Inflammatory macrophage treated with lipopolysaccharide for 1 hour (primary cell): ENCODE results near the gene GOLGA5.
"Not testable (repeated sequence)": the region's sequence is repeated elsewhere in the genome, so short reads cannot be mapped to it uniquely, and the experiment has no call there.

Experiments
- DNase-seq, 2 donors: peaks; one replicate each; pipeline ENCODE4 v3.0.0-alpha.2; 2020 to 2022

Gene GOLGA5

DNA sequence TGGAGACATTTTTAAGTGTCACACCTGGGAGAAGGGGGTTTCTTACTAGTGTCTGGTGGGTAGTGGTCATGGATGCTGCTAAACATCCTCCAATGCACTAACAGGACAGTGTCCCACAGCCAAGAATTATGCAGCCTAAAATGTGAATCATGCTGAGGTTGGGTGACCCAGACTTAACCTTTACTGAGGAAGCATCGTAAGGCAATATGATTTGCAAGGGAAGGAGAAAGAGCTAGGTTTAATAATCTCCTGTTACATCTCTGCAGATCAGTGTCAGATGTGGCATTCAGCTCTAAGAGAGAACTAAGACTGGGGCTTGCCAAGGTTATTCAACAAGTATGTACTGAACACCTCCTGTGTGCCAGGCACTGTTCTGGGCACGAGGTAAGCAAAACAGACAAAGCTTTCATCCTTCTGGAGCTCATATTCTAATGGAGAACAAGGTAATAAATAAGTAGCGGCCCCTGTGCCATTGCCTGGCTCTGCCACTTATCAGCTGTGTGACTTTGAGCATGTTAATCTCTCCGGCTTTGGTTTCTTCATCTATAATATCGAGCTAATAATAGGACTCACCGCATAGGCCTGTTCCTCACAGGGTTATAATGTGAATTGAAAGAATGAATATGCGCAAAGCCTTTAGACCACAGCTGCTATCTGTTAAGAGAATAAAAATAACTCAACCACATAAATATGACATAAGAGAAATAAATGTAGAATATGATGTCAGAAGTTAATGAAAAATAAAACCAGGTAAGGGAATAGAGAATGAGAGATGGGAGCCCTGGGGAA is 13.5 kb upstream of the GOLGA5 start:
- peak; percentile 40 to 53 for DNase-seq

DNA sequence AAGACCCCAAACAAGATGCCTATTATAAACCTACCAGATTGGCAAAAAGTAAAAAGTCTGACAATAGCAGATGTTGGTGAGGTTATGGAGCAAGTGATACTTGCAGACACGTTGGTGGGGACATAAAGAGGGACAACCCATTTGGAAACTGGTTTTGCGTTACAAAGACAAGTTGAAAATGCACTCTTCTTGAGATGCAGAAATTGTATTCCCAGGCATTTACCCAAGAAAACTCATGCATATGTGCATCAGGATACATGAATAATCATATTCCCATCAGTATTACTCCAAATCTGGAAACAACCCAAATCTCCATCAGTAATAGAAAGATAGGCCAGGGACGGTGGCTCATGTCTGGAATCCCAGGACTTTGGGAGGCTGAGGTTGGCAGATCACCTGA is 12.8 kb upstream of the GOLGA5 start:
- no peak for DNase-seq

DNA sequence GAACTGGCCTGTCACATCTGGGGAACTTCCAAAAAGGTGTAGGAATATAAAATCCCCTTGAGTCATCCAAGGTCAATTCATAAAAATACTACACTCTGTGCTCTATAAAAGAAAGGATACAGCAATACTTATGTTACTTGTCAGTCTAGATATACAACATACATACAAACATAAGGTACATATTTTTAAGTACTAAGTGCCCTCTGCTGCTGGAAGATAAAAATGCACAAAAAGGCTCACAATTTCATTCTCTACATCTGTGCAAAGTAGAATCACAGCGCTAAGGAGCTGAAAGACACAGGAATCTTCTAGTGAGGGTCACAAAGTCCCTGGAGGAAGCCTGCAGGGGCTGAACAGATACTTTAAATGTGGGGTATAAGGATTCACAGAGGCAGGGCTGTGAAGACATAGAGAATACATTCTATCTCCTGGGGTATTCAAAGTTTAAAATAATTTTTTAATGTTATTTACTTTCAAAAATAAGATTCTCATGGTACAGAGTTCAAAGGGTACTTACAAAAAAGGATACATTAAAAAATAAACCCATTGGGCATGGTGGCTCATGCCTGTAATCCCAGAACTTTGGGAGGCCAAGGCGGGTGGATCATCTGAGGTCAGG is 10.2 kb upstream of the GOLGA5 start:
- DNase-seq = peak; percentile 71 to 85

DNA sequence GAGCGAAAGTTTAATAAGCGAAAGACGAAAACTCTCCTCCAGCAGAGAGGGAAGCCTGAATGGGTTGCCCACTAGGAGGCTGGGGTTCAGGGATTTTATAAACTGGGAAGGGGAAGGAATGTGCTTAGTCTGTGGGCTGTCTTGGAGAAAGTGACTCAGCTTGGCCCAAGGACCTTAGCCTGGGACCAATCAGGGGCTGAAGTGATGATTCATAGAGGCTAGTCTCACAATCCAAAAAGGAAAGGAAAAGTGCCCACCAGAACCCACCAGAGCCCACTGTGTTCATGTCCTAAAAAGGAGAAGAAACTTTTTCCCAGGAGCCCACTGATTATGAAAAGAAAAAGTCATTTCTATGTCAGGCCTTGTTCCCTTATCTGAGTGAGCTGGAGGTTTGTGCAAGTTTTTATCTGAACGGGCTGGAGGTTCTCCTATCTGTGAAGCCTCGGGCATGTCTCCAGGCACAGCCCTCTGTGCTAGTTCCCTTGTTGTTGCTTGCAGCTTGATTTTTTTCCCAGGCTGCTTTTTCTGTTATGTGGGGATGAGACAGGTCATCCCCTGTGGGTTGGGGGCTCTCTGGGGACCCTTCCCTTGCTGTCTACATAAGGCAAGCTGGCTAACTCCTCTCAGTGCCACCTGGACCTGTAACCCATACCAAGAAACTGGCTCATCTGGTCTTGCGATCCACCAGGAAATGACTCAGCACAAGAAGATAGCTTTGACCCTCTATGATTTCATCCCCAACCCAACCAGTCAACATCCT is 8.3 kb upstream of the GOLGA5 start:
- peak; percentile 78 to 90 for DNase-seq

DNA sequence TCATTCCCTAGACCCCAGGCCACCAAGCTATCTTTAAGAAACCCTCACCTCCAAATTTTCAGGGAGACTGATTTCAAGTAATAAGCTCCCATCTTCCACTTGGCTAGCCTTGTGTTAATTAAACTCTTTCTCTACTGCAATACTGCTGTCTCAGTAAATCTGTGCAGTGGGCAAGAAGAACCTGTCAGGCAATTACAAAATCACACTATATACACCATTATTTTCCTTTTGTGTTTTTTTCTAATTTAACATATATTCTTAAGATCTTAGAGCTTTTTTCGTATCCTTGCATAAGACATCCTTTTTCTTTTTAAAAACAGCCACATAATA is 7.7 kb upstream of the GOLGA5 start:
- DNase-seq = no peak

DNA sequence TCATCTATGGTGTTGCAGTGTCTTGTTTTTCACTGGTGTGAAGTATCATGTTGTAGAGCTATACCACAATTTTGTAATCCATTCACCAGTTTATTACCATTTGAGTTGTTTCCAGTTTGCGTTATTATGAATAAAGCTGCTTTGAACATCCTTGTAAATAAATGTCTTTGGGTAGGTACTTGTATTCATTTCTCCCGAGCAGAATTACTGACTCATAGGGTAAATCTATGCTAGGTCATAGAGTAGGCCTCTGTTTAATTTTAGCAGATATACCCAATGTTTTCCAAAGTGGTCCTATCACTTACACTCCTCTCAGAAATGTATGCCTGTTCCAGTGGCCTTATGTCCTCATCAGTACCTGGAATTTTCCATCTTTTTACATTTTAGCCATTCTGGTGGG is 6.6 kb upstream of the GOLGA5 start:
- DNase-seq = no peak

DNA sequence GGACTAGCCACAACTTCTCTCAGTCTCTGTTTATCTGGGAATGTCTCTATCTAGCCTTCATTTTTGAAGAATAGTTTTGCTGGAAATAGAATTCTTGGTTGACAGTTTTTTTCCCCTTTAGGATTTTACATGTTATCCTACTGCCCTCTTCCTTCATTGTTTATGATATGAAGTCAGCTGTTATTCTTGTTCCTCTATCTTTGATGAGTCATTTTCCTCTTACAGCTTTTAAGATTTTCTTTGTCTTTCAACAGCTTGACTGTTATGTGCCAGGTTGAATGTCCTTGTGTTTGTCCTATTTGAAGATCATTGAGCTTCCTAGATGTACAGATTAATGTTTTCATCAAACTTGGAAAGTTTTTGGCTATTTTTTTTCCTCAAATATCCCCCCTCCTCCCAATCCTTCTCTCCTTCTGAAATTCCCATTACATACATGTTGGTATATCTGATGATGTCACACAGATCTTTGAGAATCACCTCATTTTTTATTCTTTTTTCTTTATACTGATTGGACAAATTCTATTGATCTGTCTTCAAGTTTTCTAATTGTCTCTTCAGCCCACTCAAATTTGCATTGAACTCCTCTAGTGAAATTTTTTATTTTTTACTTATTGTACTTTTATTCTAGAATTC is 4.5 kb upstream of the GOLGA5 start:
- peak in 1 of 2 donors; percentile 42 for DNase-seq

DNA sequence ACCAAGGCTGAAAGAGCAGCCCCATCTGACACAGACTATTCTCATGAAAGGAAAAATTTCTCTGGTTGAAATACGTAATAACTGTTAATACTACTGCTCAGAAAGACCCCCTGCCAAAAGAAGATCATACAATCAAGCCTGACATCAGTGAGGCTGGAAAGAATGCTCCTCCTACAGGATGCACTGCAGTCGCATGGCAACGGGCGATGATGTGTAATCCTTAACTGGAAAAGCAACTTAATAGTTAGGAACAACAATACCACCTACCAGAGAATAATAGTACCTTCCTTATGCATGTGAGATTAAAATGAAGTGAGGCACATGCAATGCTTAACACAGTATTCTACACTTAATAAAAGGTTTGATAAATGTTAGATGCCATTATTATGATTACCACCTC is 1.2 kb upstream of the GOLGA5 start:
- DNase-seq = no peak

DNA sequence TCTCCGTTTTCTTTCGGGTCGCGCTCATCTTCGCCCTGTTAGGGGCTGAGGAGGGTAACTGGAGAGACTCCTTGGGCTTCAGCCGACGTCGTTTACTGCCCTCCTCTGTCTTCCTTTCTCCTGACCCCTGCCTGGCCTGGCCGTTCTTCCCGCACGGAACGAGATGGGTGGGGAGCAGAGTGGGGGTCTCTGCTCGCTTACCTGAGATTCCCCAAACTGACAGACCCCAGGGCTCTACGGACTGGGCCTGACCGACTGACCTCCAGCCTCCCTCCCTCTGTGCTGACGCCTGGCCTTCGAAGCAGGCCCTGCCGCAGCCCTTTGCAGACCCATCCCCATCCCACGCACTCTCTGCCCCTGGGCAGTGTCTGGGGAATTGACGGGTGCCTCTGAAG is 439 bp downstream of the GOLGA5 start:
- peak in 1 of 2 donors; percentile 22 for DNase-seq

DNA sequence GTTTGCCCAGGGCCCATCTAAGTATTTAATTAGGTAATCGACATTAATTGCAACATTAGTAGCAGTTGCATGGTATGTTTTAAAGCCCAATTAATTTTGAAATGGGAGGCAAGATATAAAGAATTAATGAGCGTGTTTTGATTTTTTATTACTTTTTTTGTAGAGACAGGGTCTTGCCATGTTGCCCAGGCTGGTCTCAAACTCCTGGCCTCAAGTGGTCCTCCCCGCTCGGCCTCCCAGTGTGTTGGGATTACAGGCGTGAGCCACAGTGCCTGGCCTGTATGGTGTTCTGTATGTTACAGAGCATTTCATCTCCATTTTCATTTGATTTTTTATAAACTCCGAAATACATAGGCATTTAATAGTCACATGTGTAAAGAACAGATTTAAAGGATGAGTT is 856 bp downstream of the GOLGA5 start:
- DNase-seq = no peak

DNA sequence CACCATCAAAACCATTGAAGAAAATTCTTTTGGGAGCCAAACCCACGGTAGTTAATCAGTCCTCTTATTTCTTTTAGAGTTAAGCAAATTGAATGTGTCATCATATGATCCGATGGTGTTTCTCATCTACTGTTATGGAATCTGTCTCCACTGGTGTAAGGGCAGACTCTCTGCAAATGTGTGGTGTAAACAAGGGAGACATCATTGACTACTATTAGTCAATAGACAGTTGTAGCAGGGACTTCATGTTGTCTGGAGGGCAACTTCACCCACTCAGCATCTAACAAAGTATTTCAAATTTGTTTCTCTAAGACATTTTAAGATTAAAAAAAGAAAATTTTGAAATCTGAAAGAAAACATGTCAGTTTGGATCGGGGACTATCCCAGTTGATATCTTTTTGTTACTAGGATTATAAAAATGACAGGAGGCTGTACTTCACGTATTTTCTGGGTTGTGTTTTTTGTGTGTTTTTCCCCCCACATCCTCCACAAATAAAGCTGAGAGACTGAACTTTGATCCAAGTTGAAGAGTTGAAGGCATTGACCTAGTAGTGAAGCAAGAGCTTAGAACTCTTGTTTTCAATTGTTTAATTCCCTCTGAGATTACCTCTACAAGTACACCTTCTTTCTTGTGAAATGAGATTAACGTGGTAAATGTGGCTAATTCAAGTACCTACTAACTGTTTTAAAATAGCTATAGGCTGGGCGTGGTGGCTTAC is 4.0 kb downstream of the GOLGA5 start:
- no peak for DNase-seq

DNA sequence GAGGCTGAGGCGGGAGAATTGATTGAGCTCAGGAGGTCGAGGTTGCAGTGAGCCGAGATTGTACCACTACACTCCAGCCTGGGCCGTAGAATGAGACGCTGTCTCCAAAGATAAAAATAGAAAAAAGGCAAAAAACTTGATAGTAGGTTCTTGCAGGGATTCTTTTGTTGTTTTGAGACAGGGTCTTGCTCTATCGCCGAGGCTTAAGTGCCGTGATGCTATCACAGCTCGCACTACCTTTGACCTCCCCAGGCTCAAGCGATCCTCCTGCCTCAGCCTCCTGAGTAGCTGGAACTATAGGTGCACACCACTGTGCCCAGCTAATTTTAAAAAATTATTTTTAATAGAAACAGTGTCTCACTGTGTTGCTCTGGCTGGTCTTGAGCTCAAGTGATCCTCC is 4.7 kb downstream of the GOLGA5 start:
- DNase-seq = no peak

DNA sequence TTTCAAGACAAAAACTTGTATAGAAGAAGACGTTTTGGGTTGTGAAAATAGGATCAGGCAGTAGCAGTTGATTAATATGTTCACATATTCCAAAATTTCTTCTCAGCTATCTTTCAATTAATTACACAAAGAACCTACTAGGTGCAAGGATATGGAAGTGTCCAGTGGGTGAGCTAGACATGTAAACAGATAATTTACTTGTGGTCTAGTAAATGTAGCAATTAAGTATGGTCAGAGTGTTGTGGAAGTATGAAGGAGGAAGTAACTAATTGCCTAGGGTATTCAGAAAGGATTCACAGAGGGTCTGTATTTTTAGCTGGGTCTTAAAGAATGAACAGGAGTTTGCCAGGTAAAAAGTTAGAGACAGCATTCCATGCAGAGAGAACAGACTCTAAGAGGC is 5.9 kb downstream of the GOLGA5 start:
- no peak for DNase-seq

DNA sequence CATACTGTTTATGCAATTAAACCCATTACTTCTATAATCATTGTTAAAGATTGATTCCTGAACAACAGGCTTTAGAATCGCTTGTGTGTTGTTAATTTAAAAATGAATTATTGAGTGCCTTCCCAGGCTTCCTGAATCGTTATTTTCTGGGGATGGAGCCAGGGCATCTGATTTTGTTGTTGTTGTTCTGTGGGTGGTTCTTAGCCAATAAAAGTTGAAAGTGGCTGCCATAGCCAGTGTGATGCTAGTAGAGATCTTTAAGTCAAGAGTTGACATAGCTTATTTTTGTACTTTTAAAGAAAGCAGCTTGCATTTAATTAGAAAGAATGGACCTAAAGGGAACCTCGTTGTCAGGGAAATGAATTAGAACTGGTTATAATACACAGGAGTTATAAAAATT is 6.4 kb downstream of the GOLGA5 start:
- DNase-seq = no peak

DNA sequence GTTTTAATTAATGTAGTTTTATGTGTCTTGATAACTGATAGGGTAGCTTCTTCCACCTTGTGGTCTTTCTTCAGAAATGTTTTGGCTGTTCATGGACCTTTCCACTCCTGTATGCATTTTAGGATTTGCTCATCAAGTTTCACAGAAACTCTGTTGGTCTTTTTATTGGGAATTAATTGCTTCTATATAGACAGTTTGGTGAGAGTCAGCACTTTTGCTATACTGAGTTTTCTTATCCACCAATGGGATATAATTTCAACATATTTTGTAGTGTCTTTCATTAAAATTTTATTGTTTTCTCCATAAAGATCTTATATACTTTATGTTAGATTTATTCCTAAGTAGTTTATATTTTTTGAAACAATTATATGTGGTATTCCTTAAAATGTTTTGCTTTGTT is 7.8 kb downstream of the GOLGA5 start:
- no peak for DNase-seq

DNA sequence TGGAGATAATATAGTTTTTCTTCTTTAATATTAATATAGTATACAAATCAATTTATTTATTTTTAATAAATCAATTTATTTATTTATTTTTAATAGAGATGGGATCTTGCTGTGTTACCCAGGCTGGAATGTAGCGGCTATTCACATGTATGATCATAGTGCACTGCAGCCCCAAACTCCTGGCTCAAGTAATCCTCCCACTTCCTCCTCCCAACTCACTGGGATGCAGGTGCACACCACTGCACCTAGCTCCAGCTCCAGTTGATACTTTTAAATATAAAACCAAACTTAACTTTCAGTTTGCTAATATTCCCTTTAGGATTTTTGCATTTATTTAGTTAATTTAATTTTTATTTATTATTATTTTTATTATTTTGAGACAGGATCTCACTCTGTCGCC is 8.6 kb downstream of the GOLGA5 start:
- DNase-seq = no peak

DNA sequence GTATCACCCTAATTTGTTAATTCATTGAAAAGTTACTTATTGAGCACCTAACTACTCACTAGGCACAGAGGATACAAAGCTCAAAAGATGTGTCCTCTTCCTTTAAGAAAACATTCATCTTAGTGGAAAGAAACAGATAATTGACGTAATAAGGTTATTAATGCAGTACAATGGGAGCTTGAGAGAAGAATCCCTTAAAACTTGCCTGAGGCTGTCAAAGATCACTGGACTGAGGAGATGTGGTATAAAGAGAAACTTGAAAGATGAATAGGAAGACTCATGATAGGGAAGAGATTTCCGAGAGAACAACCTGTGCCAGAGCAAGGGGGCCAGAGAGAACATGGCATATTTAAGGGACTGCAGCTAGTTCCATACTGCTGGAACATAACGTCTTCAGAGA is 19.1 kb downstream of the GOLGA5 start:
- no peak for DNase-seq

DNA sequence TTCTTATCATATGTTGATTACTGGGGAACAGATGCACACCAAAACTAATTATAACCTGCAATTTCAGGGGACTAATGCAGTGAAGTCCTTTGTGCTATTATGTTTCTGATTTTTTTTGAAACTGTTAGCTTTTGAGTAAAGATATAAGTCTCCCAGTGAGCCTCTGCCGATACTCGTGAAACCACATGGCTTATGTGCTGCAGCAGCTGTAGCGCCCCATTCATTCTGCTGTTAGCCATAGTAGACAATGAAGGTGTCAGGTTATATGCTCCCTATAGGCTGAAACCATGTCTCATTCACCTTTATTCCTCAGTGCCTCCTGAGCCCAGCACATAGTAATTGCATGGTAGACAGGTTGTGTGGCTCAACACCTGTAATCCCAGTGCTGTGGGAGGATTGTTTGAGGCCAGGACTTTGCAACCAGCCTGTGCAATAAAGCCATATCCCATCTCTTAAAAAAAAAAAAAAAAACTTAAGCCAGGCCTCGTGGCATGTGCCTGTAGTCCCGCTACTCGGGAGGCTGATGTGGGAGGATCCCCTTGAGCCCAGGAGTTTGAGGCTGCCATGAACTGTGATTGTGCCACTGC is 25.0 kb downstream of the GOLGA5 start:
- DNase-seq = no peak

DNA sequence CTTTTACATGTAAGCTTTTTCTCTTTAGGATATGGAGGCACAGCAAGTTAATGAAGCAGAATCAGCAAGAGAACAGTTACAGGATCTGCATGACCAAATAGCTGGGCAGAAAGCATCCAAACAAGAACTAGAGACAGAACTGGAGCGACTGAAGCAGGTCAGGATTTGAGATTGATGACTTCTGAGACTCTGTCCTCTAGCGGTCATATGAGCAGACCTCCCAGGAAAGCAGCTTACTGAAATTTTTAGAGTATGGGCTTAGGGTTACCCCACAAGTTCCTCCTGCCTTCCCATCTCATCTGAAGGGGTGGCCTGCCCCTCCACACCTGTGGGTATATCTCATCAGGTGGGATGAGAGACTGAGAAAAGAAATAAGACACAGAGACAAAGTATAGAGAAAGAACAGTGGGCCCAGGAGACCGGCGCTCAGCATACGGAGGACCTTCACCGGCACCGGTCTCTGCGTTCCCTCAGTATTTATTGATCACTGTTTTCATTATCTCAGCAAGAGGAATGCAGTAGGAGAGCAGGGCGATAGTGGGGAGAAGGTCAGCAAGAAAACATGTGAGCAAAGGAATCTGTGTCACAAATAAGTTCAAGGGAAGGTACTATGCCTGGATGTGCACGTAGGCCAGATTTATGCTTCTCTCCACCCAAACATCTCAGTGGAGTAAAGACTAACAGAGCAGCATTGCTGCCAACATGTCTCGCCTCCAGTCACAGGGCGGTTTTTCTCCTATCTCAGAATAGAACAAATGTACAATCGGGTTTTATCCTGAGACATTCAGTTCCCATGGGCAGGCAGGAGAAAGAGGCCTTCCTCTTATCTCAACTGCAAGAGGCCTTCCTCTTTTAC is 25.8 kb downstream of the GOLGA5 start:
- DNase-seq = not testable (repeated sequence)

DNA sequence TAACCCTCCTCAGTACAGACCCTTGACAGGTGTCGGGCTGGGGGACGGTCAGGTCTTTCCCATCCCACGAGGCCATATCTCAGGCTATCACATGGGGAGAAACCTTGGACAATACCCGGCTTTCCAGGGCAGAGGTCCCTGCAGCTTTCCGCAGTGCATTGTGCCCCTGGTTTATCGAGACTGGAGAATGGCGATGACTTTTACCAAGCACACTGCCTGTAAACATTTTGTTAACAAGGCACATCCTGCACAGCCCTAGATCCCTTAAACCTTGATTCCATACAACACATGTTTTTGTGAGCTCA is 26.4 kb downstream of the GOLGA5 start:
- not testable (repeated sequence) for DNase-seq

DNA sequence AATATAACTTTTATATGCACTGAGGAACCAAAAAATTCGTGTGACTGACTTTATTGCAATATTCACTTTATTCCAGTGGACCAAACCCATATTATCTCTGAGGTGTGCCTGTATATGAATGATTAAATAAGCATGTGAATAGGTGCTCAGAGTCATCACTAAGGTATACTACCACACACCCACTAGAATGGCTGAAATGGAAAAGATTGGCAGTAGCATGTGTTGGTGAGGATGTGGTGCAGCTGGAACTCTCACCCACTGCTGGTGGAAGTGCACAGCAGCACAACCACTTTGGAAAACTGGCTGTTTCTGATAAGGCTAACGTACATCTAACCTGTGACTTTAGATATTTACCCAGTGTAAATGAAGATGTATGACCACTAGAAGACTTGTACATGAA is 36.8 kb downstream of the GOLGA5 start:
- no peak for DNase-seq
